Measurements from ENCODE around the gene ALKBH4. TPM values are rescaled to one million over a fixed set of nuclear protein-coding genes. Genes with fewer than 3 reads are reported as not detected.
"Not testable (repeated sequence)": the region's sequence is repeated elsewhere in the genome, so short reads cannot be mapped to it uniquely, and the experiment has no call there.

Gene ALKBH4, protein sequence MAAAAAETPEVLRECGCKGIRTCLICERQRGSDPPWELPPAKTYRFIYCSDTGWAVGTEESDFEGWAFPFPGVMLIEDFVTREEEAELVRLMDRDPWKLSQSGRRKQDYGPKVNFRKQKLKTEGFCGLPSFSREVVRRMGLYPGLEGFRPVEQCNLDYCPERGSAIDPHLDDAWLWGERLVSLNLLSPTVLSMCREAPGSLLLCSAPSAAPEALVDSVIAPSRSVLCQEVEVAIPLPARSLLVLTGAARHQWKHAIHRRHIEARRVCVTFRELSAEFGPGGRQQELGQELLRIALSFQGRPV
- polyA plus RNA-seq (2013, experiment 1 of 2): 11.6 TPM
- polyA plus RNA-seq (2013, experiment 2 of 2): 11.7 TPM

DNA sequence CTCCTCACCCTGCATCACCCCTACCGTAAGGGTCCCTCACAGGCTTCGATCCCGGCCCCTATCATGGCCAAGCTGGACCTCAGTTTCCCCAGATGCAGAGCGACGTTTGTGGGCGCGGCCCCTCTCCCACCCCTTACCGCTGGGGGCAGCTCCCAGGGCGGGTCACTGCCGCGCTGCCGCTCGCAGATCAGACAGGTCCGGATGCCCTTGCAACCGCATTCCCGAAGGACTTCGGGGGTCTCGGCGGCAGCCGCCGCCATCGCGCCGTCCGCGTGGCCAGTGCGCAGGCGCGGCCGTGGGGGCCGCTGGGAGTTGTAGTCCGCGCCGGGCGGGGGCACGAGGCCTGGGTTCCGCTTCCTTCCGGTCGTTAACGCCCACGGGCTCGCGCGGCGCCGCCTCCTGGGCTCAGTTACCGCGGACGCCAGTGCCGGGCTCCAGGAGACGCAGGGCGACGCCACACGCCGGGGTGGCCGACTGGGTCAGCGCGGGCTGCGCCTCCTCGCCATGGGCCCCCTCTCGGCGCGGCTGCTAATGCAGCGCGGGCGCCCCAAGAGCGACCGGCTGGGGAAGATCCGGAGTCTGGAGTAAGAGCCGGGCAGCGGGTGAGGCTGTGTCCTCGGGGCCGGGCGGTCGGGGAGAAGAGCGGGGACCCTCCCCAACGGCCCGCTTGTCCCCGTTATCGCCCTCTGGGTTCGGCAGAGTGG is at the start of gene ALKBH4, which contains the start of gene LRWD1:
ALKBH4 (minus strand) TSS at position 287 of the 704 bp plus-strand sequence; CDS start at position 260, 27 bp downstream.
LRWD1 (plus strand) TSS at position 408 of the 704 bp plus-strand sequence; CDS start at position 505, 97 bp downstream.
- WGBS: under 1% methylated on average over 81 of the region's 81 CpGs
- Histone ChIP-seq H3K9ac (ENCODE audit: low read depth, low read length) (peak within 1 kb of the TSS; percentile 94), H3K4me1 (ENCODE audit: insufficient read depth, low read length) (no peaks in the 10 kb centered on the region), H3K9me3 (ENCODE audit: insufficient read depth, low read depth, low read length) (no peaks in the 10 kb centered on the region), H3K36me3 (ENCODE audit: insufficient read depth, low read length) (peaks cover 9% of the 10 kb centered on the region), H3K4me3 (ENCODE audit: low read length) (peak within 1 kb of the TSS; percentile 99), H3K27me3 (ENCODE audit: insufficient read depth, low read length) (no peaks in the 10 kb centered on the region), H3K27ac (ENCODE audit: low read depth, low read length) (peak within 1 kb of the TSS; percentile 77)

DNA sequence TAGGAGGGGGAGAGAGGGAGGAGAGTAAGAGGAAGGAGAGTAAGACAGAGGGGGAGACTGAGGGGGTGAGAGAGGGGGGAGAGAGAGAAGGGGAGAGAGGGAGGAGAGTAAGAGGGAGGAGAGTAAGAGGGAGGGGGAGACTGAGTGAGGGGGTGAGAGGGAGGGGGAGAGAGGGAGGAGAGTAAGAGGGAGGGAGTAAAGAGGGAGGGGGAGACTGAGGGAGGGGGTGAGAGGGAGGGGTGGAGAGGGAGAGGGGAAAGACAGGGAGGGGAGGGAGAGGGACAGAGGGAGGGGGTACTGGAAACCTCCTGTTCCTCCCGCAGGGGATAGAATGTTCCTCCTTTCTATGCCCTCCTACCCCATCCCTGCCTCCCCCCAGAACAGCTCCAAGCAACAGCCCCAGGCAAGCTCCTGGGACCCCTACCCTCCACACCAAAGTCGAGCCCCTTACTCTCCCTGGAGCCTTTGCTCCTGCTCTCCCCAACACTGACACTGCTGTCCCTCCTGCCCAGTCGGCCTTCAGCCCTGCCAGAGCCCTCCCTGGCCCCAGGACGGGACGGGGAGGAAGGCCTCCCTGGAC is 48.1 kb upstream of the ALKBH4 start:
- H3K9me3 ChIP-seq (ENCODE audit: insufficient read depth, low read depth, low read length); H3K4me1 ChIP-seq (ENCODE audit: insufficient read depth, low read length); H3K27me3 ChIP-seq (ENCODE audit: insufficient read depth, low read length); H3K27ac ChIP-seq (ENCODE audit: low read depth, low read length); H3K36me3 ChIP-seq (ENCODE audit: insufficient read depth, low read length); H3K9ac ChIP-seq (ENCODE audit: low read depth, low read length): not testable (repeated sequence)
- 25% methylated on average over 2 of the region's 5 CpGs for WGBS
- peak overlapping the region; percentile 27; the same call in 1 of the 2 replicates for H3K4me3 ChIP-seq (ENCODE audit: low read length)

DNA sequence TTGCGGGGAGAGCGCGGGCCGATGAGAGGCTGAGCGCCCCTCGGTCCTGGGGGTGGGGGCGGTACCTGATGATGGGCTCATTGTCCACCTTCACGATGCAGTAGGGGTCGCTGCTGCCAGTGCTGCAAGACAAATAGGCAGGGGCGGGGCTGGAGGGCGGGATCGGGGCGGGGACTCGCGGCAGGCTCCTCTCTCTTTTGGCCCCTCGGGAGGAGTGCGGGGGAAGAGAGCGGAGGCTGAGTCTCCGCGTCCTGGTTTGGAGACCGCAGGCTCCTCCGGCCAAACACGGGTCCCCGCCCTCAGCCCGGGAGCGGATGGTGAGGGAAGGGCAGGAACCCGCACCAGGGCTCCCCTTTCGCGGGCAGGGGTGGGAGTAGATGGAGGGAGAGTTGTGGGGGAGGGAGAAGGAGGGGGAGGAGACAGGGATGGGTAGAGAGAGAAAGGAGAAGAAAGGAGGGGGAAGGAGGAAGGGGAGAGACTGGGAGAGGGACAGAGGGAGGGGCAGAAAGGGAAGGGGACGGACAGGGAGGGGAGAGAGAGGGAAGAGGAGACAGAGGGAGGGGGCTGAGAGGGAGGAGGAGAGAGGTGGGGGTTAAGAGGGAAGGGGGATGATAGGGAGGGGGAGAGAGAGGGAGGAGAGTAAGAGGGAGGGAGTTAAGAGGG is 47.3 kb upstream of the ALKBH4 start:
- H3K36me3 ChIP-seq (ENCODE audit: insufficient read depth, low read length); H3K4me1 ChIP-seq (ENCODE audit: insufficient read depth, low read length); H3K9me3 ChIP-seq (ENCODE audit: insufficient read depth, low read depth, low read length); H3K27ac ChIP-seq (ENCODE audit: low read depth, low read length); H3K4me3 ChIP-seq (ENCODE audit: low read length); H3K27me3 ChIP-seq (ENCODE audit: insufficient read depth, low read length); H3K9ac ChIP-seq (ENCODE audit: low read depth, low read length): not testable (repeated sequence)
- WGBS: no CpG with 5 or more reads among the region's 30 CpGs

DNA sequence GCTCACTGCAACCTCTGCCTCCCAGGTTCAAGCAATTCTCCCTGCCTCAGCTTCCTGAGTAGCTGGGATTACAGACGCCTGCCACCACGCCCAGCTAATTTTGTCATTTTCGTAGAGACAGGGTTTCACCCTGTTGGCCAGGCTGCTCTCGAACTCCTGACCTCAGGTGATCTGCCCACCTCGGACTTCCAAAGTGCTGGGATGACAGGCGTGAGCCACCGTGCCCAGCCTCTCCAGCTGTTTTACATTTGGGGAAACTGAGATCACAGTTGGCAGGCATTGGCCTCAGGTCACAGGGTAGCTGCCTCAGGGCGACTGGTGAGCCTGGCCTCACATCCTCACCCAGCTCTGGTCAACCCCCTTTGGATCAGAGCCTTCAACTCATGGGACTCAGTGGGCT is 45.9 kb upstream of the ALKBH4 start:
- H3K27ac ChIP-seq (ENCODE audit: low read depth, low read length); H3K9me3 ChIP-seq (ENCODE audit: insufficient read depth, low read depth, low read length); H3K9ac ChIP-seq (ENCODE audit: low read depth, low read length); H3K4me3 ChIP-seq (ENCODE audit: low read length); H3K27me3 ChIP-seq (ENCODE audit: insufficient read depth, low read length); H3K36me3 ChIP-seq (ENCODE audit: insufficient read depth, low read length); H3K4me1 ChIP-seq (ENCODE audit: insufficient read depth, low read length): not testable (repeated sequence)
- 86% methylated on average over 5 of the region's 8 CpGs for WGBS

DNA sequence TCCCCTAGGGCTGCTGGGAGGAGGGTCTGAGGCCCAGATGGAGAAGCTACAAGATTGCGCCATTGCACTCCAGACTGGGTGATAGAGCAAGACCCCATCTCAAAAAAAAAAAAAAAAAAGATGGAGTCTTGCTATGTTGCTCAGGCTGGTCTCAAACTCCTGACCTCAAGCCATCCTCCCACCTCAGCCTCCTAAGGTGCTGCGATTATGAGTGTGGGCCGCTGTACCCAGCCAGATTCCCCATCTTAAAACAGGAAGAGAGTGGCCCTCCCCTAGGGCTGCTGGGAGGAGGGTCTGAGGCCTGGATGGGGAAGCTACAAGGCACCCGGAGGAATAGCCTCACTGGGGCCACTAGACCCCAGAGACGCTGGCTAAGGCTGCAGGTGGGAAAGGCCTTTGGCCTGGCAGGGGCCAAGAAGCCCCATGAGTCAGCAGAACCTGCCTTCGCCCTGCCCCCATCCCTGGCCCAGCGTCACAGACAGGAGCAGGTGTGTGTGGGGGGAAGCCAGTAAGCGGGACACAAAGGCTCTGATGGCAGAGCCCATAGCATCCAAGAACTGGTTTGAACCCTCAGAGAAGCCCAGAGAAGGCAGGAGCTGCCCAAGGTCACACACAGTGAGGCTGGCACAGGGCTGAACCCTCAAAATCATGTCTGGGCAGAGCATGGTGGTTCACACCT is 42.9 kb upstream of the ALKBH4 start:
- not testable (repeated sequence) for H3K27me3 ChIP-seq (ENCODE audit: insufficient read depth, low read length); H3K9ac ChIP-seq (ENCODE audit: low read depth, low read length); H3K9me3 ChIP-seq (ENCODE audit: insufficient read depth, low read depth, low read length); H3K36me3 ChIP-seq (ENCODE audit: insufficient read depth, low read length); H3K27ac ChIP-seq (ENCODE audit: low read depth, low read length); H3K4me1 ChIP-seq (ENCODE audit: insufficient read depth, low read length); H3K4me3 ChIP-seq (ENCODE audit: low read length)
- WGBS: no CpG with 5 or more reads among the region's 8 CpGs

DNA sequence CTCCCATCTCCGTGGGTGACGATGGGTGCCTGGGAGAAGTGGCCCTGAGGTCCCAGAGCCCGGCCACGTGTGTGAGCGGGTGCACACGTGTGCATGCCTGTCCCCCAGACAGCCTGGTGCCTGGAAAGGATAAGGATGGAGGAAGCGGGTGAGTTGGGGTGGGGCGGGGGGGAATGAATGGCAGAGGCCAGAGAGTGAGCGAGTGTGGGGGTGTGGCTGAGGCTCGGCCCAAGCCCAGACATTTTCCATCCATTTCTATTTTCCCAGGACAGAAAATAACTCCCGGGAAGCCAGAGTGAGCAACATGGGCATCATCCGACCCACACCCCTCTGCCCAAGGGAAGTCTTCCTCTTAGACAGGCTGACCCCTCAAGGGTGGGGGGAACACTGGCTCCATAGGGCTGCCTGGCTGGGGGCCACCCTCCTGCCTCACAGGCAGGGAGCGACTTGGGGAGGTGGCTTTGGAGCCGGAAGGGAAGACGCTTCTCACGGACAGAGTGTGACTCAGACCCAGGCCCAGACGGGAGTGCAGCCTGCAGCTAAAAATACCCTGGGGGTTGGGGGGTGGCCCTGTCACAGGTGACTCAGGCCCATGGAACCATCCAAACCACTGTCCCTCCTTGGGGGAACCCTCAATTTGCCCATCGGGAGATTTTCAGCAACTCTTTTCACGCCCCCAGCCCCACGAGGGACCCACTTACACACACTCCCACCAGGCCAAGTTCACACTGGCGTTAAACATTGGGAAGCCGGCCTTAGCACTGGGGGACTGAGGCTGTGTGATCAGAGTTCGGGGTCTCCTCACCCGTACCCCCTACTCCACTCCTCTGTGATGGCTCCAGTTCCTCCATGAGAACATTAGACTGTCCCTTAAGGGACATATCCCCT is 40.9 kb upstream of the ALKBH4 start:
- not testable (repeated sequence) for H3K36me3 ChIP-seq (ENCODE audit: insufficient read depth, low read length); H3K27ac ChIP-seq (ENCODE audit: low read depth, low read length); H3K9me3 ChIP-seq (ENCODE audit: insufficient read depth, low read depth, low read length); H3K27me3 ChIP-seq (ENCODE audit: insufficient read depth, low read length); H3K4me1 ChIP-seq (ENCODE audit: insufficient read depth, low read length); H3K4me3 ChIP-seq (ENCODE audit: low read length); H3K9ac ChIP-seq (ENCODE audit: low read depth, low read length)
- WGBS: 69% methylated on average over 3 of the region's 24 CpGs

DNA sequence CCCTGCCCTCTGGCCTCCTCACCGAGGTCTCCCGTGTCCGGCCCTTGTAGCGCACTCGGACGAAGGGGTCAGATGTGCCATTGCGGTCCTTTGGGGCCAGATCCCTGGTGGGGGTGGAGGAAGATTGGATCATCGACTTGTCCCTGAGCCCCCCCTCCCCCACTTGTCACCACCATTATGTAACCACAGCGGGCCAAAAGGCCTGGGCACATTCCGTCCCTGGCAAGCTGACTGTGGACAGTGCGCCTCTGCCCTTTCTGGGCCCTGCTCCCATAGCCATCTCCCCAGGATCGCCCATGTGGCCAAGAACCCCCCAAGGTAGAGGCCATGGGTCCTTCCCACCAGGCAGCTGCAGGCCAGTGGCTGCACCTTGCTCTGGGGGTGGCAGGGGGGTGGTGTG is 38.5 kb upstream of the ALKBH4 start:
- H3K9ac ChIP-seq (ENCODE audit: low read depth, low read length); H3K27ac ChIP-seq (ENCODE audit: low read depth, low read length); H3K9me3 ChIP-seq (ENCODE audit: insufficient read depth, low read depth, low read length); H3K4me1 ChIP-seq (ENCODE audit: insufficient read depth, low read length); H3K36me3 ChIP-seq (ENCODE audit: insufficient read depth, low read length); H3K27me3 ChIP-seq (ENCODE audit: insufficient read depth, low read length); H3K4me3 ChIP-seq (ENCODE audit: low read length): not testable (repeated sequence)
- WGBS: no CpG with 5 or more reads among the region's 12 CpGs

DNA sequence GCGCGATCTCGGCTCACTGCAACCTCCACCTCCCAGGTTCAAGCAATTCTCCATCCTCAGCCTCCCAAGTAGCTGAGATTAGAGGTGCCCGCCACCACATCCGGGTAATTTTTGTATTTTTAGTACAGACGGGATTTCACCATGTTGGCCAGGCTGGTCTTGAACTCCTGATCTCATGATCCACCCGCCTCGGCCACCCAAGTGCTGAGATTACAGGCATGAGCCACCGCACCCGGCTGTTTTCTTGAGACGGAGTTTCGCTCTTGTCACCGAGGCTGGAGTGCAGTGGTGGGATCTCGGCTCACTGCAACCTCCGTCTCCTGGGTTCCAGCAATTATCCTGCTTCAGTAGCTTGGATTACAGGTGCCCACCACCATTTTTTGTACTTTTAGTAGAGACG is 33.7 kb upstream of the ALKBH4 start:
- not testable (repeated sequence) for H3K9me3 ChIP-seq (ENCODE audit: insufficient read depth, low read depth, low read length); H3K4me1 ChIP-seq (ENCODE audit: insufficient read depth, low read length); H3K27me3 ChIP-seq (ENCODE audit: insufficient read depth, low read length); H3K36me3 ChIP-seq (ENCODE audit: insufficient read depth, low read length); H3K9ac ChIP-seq (ENCODE audit: low read depth, low read length); H3K4me3 ChIP-seq (ENCODE audit: low read length); H3K27ac ChIP-seq (ENCODE audit: low read depth, low read length)
- 98% methylated on average over 5 of the region's 16 CpGs for WGBS

DNA sequence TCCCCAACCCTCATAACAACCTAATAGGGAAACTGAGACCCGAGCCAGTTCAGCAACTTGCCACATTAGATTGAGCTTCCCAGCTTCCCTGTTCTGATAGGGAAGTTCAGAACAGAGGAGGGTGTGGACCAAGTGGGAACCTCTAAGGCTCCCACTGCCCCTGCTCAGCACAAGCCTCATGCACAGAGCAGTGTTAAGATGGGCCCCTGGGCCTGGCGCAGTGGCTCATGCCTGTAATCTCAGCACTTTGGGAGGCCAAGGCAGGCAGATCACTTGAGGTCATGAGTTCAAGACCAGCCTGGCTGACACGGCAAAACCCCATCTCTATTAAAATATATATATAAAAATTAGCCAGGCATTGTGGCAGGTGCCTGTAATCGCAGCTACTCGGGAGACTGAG is 32.6 kb upstream of the ALKBH4 start:
- H3K36me3 ChIP-seq (ENCODE audit: insufficient read depth, low read length); H3K9me3 ChIP-seq (ENCODE audit: insufficient read depth, low read depth, low read length); H3K27me3 ChIP-seq (ENCODE audit: insufficient read depth, low read length); H3K9ac ChIP-seq (ENCODE audit: low read depth, low read length); H3K27ac ChIP-seq (ENCODE audit: low read depth, low read length); H3K4me1 ChIP-seq (ENCODE audit: insufficient read depth, low read length); H3K4me3 ChIP-seq (ENCODE audit: low read length): not testable (repeated sequence)
- WGBS: 68% methylated on average over 1 of the region's 5 CpGs

DNA sequence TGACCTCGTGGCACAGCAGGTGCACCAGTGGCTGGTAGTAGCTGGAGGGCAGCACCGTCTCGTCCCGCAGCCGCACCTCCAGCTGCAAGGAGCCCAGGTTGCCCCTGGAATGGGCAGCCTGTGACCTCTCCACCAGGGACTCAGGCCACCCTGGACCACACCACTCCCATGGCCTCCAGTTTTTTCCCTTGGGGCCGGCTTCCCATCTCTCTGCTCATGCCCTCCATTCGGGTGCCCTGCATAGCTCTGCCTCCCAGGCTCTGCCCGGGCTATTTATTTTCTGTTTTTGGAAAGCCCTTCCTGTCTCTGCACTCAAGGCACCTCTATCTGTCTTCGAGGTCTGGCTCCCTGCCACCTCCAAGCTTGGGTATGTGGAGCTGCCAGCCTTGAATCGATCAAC is 32.2 kb upstream of the ALKBH4 start:
- H3K4me1 ChIP-seq (ENCODE audit: insufficient read depth, low read length); H3K27ac ChIP-seq (ENCODE audit: low read depth, low read length); H3K36me3 ChIP-seq (ENCODE audit: insufficient read depth, low read length); H3K27me3 ChIP-seq (ENCODE audit: insufficient read depth, low read length); H3K4me3 ChIP-seq (ENCODE audit: low read length); H3K9me3 ChIP-seq (ENCODE audit: insufficient read depth, low read depth, low read length); H3K9ac ChIP-seq (ENCODE audit: low read depth, low read length): not testable (repeated sequence)
- 82% methylated on average over 2 of the region's 10 CpGs for WGBS

All from HUES64 (cell line).